ENCODE measurements around the gene MMP15. TPM values are rescaled to one million over a fixed set of nuclear protein-coding genes. Genes with fewer than 3 reads are reported as not detected.
"Not testable (repeated sequence)": the region's sequence is repeated elsewhere in the genome, so short reads cannot be mapped to it uniquely, and the experiment has no call there.

The MMP15 gene
- total and polyA plus RNA-seq, 9 donors: 0.86 to 6.7 (median 2.6) TPM

GRCh38 chr16:58002416-58002800, 23.1 kb upstream of the MMP15 start:
- no peak overlapping the region for H3K4me3 ChIP-seq
- 72 to 77% (median 76%) methylated on average over 9 of the region's 9 CpGs for WGBS, 3 donors
- H3K4me1 ChIP-seq (ENCODE audit: insufficient read depth): peaks cover 4% of the 10 kb centered on the region
- intact Hi-C loops (cut with DNase I): loop anchor here (5.0 to 10.0 kb wide), 3 partner anchors 95 to 428 kb away; no protein-coding TSS in a partner anchor
- no peak for TF ChIP-seq EP300 (IDR thresholded peaks at IDR 0.05)
- no peak for TF ChIP-seq CTCF (IDR thresholded peaks at IDR 0.05)
- no peak for TF ChIP-seq POLR2A (IDR thresholded peaks at IDR 0.05)
- H3K27me3 ChIP-seq: no peaks in the 10 kb centered on the region
- no peaks in the 10 kb centered on the region for H3K36me3 ChIP-seq
- no peaks in the 10 kb centered on the region for H3K9me3 ChIP-seq
- H3K27ac ChIP-seq: no peak overlapping the region
- DNase-seq: no peak

- Histone ChIP-seq H3K27ac (no peak overlapping the region), H3K9me3 (no peaks in the 10 kb centered on the region), H3K4me1 (ENCODE audit: insufficient read depth) (peaks cover 4% of the 10 kb centered on the region), H3K36me3 (no peaks in the 10 kb centered on the region), H3K27me3 (no peaks in the 10 kb centered on the region), H3K4me3 (no peak overlapping the region)
- TF ChIP-seq POLR2A (IDR thresholded peaks at IDR 0.05) (no peak), CTCF (IDR thresholded peaks at IDR 0.05) (no peak), EP300 (IDR thresholded peaks at IDR 0.05) (no peak)
- DNase-seq: no peak
- intact Hi-C loops (cut with DNase I): loop anchor here (5.0 to 10.0 kb wide), 3 partner anchors 96 to 428 kb away; no protein-coding TSS in a partner anchor
- 94 to 98% (median 95%) methylated on average over 5 of the region's 5 CpGs for WGBS, 3 donors
Measured at GRCh38 chr16:58002936-58003335, 22.6 kb upstream of the MMP15 start.

- intact Hi-C loops (cut with DNase I): loop anchor here (5.0 to 10.0 kb wide), 3 partner anchors 97 to 430 kb away; no protein-coding TSS in a partner anchor
Measured at GRCh38 chr16:58004736-58005135, 20.8 kb upstream of the MMP15 start.

GRCh38 chr16:58009856-58010416, 15.6 kb upstream of the MMP15 start:
- 63 to 68% (median 65%) methylated on average over 11 of the region's 11 CpGs for WGBS, 3 donors
- TF ChIP-seq EP300 (IDR thresholded peaks at IDR 0.05) (no peak), POLR2A (IDR thresholded peaks at IDR 0.05) (no peak), CTCF (IDR thresholded peaks at IDR 0.05) (no peak)
- Histone ChIP-seq H3K27me3 (no peaks in the 10 kb centered on the region), H3K4me3 (no peak overlapping the region), H3K27ac (no peak overlapping the region), H3K9me3 (no peaks in the 10 kb centered on the region), H3K4me1 (ENCODE audit: insufficient read depth) (no peaks in the 10 kb centered on the region), H3K36me3 (no peaks in the 10 kb centered on the region)
- intact Hi-C loops (cut with DNase I): loop anchor here in 2 of 4 donors (5.0 to 10.0 kb wide), 2 partner anchors 103 to 435 kb away; no protein-coding TSS in a partner anchor
- no peak for DNase-seq

More at GRCh38 chr16:58004736-58005135, 20.8 kb upstream of the MMP15 start:
- 83 to 91% (median 86%) methylated on average over 12 of the region's 12 CpGs for WGBS, 3 donors
- not testable (repeated sequence) for DNase-seq; H3K27ac ChIP-seq; H3K4me1 ChIP-seq (ENCODE audit: insufficient read depth); H3K36me3 ChIP-seq; H3K4me3 ChIP-seq; H3K27me3 ChIP-seq; H3K9me3 ChIP-seq

GRCh38 chr16:58010886-58011285, 14.7 kb upstream of the MMP15 start:
- Histone ChIP-seq H3K9me3 (no peaks in the 10 kb centered on the region), H3K27me3 (no peaks in the 10 kb centered on the region), H3K4me3 (no peak overlapping the region), H3K36me3 (no peaks in the 10 kb centered on the region), H3K27ac (no peak overlapping the region), H3K4me1 (ENCODE audit: insufficient read depth) (no peaks in the 10 kb centered on the region)
- 73 to 83% (median 74%) methylated on average over 3 of the region's 3 CpGs for WGBS, 3 donors
- intact Hi-C loops (cut with DNase I): loop anchor here in 1 of 4 donors (5.0 kb wide), 1 partner anchor 104 kb away; no protein-coding TSS in a partner anchor
- TF ChIP-seq EP300 (IDR thresholded peaks at IDR 0.05): no peak
- DNase-seq: no peak
